SK-N-MC (cell line): Measurements from ENCODE around the gene CAMTA1.

Source experiments
- EZH2 ChIP-seq: fragments of 200-600 bp; sonication (generic); IDR thresholded peaks from one replicate; pipeline ENCODE4 v1.6.1; 2017; ENCODE audit warnings: antibody characterized with exemption
- POLR2AphosphoS5 ChIP-seq: IDR thresholded peaks from 2 replicates; pipeline ENCODE4 v1.6.1; 2012; ENCODE audit warnings: mild to moderate bottlenecking, low read depth, low read length, borderline replicate concordance

DNA sequence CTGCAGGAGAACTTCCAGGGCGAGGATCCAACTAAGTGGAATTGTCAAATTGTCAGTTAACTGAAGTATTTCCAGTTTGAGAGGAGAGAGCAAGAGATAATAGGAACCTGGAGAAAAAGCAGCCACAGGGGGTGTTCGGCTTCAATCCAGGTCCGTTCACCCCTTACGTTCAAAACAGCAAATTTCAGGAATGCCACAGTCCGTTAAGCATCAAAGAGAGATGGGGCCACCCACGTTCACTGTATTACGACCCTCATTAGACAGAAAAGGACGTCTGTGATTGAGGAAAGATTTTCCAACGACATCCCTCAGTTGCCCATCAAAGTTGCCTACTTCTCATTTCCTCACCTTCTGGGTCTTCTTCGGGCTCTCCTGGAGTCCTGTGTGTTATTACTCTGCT lies 563.3 kb downstream of the CAMTA1 start:
- TF ChIP-seq EZH2: no peak
- TF ChIP-seq POLR2AphosphoS5: no peak
